ENCODE data around the gene PNMA6F. TPM values are rescaled to one million over a fixed set of nuclear protein-coding genes. Genes with fewer than 3 reads are reported as not detected.
A peak's percentile ranks its signal among the peaks of the same experiment; 100 is the strongest.
"Not testable (repeated sequence)": the region's sequence is repeated elsewhere in the genome, so short reads cannot be mapped to it uniquely, and the experiment has no call there.

The PNMA6F gene
- total RNA-seq, 1 donor from 2014 or later: not detected

DNA sequence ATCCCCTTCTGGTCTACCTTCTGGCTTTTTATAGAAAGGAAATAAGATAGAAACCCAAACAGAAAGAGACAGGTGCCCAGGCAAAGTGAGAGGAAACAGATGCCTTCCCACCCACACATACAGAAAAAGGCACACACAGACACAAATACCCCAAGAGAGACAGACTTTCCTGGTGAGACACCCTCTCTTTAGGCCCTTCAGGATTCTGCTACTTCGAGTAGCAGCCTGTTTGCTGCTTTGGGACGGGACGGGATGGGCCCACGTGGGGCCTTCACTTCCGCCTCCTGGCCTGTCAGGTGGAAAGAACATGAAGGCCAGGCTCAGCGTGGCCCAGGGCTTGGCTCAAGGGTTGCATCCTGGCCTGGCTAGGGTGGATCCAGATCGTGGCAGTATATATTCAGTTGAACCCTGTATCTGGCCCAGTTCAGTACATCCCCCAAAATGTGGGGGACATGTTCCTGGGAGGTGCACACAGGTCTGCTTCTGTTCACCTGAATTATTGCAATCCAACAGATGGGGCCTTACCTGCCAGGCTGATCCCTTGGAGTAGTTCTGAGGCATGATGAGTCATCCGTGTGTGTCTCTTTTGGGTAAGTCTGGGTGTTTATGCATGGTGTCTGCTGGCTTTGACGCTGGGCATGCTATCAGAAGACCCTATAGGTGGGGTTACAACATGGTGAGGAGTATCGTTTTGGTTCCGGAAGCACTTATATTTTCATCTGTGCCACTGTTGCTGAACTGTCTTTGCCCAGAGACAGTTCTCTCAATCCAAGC is 14.7 kb upstream of the PNMA6F start:
- no peak for DNase-seq (ENCODE audit: low read depth in 2 of 2)

DNA sequence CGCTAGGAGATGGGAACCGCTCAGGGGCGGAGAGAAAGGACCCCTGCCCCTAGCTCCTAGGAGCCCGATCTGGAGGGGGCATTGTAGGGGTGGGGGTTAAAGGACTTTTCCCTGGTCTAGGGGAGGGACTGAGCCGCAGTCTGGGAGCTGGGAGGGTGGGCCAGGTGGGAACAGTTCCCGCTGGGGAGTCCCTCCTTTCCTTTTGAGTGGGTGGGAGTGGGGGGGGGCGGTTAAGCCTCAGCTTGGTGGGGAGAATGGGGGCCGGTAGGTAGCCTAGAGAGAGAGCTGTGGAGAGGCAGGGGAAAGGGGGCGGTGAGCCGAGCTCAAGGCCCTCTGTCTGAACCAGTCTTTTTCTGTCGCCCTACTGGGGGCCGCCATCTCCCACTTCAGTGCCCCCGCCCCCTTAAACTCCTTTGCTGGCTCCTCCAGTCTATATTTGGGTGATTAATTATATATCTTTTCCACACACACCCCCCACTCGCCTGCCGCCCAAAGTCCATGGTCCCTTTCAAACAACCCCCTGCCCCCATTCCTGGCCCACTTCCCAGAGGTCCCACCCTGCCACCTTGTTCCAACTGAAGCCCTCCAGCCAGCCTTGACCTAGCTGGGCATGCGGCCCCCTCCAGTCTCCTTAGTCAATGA is 13.2 kb upstream of the PNMA6F start:
- no peak for DNase-seq (ENCODE audit: low read depth in 2 of 2)

DNA sequence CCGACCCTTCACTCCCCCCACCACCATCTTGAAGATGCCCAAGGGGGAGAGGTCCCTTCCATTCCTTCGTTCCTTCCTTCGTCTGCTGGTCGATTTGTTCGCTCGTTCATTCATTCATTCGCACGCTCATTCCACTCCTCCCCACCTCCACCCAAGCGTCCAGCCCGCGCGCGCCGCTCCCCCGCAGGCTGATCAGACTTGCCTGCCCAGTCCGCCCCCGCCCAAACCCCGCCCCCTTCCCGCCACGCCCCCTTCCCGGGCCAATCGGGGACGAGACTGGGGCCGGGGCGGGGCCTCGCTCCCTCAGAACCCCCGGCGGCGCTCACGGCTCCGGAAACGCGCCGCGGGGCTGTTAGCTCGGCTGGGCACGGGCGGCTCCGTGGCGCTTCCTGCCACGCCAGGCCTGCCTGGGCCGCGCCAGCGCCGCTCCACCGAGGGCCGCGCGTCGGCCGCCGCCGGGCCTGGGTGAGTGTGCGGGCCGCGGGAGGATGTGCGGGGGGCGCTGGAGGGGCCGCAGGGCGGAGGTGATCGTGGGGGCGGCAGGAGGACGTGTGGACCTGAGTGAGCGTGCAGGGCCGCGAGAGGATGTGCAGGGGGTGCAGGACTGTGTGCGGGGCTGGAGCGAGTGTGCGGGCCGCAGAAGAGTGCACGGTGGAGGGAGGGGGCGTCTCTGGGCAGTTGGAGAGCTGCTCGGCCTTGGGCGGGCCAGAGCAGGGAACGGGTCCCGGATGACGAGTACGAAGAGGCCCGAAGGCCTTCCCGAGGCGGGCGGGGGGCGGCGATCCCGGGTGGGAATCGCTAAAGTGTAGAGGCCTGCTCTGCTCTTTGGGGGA is 12.5 kb upstream of the PNMA6F start, which contains the start of gene ZNF275:
Gene ZNF275, plus strand, starts transcription at position 333 of the 833 bp plus-strand sequence. CDS start 2,527 bp downstream, outside the sequence.
- peak; percentile 36 to 82 for DNase-seq (ENCODE audit: low read depth in 2 of 2)

DNA sequence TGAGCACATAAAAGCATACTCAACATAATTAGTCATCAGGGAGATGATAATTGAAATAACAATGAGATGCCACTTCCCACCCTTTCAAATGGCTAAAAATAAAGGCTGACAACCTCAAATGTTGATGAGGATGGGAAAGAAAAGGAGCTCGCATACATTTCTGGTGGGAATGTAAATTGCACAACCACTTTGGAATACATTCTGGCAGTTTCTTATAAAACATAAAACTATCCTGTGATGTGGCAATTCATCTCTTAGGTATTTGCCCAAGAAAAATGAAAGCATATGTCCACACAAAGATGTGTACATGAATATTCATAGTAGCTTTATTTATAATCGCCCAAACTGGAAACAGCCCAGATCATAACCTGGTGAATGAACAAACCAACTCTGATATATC is 11.7 kb upstream of the PNMA6F start:
- DNase-seq (ENCODE audit: low read depth in 2 of 2): no peak

DNA sequence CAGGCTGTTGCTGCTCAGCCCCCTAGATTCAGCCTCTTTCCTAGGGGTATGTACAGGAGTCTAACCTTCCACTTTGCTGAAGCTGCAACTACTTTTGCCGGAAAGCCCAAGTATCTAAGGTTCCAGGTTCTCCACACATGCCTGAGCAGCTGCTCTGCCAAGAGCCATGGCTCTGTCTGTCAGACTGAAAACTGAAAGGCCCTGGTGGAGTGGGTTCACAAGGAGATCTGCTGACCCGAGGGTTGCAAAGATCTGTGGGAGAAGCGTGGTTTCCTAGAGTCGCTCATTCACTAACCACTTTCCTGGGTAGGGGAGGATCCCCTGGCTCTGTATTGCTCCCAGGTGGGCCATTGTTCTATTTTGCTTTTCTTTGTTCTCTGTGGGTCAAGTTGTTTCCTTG is 6.0 kb upstream of the PNMA6F start:
- DNase-seq (ENCODE audit: low read depth in 2 of 2): no peak

DNA sequence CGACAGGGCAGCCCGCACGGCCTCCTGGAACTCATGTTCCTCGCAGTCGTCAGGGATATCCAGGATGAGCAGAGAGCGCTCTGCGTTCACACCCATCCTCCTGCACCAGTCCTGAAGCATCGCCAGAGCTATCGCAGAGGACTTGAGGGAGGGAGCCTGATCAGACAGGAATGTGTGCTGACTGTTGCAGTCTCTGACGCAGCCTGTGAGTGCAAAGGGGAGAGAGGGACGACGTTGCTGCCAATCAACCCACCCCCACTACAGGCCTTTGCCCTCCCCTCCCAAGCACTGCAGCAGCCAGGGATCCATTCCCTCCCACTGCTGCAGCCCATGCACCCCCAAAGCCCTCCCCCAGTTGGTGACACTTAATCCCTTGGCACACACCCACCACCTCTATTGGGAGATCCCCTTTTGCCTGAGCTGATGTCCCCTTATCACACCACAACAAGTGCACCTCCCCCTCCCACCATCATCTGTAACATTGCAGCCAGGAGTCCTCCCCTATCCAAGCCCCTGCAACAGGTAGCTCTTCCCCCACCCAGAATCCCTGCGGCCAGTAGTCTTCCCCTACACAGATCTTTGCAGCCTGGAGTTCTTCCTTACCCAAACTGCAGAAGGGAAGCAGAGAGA is 897 bp downstream of the PNMA6F start:
- DNase-seq (ENCODE audit: low read depth in 2 of 2): no peak

DNA sequence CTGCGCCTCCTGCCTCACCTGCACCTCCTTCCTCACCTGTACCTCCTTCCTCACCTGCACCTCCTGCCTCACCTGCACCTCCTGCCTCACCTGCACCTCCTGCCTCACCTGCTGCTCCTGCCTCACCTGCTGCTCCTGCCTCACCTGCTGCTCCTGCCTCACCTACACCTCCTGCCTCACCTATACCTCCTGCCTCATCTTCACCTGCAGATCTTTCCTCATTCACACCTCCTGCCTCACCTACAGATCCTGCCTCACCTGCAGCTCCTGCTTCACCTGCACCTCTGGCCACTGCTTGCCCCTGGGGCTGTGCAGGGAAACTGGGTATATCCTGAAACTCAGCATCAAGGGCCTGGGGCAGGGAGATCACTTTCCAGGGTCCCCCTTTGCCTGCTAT is 1.5 kb downstream of the PNMA6F start:
- DNase-seq (ENCODE audit: low read depth in 2 of 2): not testable (repeated sequence)

DNA sequence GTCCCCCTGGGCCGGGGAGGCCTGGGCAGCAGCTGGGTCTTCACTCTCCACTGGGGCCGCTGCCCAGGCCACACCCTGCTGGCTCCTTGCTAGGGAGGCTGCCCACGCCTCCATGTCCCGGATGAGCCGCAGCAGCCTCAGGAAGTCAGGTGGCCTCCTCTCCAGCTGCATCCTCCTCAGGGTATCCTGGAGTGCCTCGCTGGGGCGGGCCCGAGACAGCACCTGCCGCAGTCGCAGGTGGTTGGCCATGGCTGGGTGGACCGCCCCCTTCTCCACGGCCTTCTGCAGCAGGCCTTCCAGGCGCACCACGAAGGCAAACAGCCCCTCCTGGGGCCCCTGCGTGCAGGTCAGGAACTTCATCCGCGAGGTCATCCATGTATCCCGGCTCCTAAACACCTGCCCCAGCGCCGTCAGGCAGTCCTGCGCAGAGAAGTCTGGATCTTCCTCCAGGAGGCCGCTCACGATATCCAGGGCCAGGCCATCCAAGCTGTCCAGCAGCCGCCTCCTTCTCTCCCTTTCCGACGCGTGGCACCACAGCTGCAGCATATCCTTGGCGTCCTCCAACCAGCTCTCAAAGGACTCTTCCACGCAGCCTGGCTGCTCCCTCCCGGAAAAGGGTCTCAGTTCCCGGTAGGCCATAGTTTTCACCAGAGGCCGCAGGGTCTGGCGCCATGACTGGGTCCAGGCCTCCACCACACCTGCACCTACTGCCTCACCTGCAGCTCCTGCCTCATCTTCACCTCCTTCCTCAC is 2.1 kb downstream of the PNMA6F start:
- no peak for DNase-seq (ENCODE audit: low read depth in 2 of 2)

DNA sequence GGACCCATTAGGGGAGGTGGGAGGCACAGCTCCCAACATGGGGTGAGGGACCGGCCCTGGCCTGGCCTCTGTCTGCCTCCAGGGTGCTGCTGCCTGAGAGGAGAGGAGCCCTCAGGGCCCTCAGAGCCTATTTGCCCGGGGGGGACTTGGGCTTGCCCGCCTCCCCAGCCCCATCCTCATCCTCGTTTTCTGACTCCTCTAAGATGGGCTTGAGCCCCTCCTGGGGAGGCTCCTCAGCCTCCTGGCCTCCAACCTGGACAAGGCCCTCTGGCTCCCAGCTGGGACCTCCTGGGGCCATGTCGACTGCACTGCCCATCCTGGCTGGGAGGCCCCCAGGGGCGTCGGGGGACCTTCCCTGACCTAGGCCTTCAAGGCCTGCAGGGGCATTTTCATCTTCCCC is 2.8 kb downstream of the PNMA6F start:
- DNase-seq (ENCODE audit: low read depth in 2 of 2): no peak

DNA sequence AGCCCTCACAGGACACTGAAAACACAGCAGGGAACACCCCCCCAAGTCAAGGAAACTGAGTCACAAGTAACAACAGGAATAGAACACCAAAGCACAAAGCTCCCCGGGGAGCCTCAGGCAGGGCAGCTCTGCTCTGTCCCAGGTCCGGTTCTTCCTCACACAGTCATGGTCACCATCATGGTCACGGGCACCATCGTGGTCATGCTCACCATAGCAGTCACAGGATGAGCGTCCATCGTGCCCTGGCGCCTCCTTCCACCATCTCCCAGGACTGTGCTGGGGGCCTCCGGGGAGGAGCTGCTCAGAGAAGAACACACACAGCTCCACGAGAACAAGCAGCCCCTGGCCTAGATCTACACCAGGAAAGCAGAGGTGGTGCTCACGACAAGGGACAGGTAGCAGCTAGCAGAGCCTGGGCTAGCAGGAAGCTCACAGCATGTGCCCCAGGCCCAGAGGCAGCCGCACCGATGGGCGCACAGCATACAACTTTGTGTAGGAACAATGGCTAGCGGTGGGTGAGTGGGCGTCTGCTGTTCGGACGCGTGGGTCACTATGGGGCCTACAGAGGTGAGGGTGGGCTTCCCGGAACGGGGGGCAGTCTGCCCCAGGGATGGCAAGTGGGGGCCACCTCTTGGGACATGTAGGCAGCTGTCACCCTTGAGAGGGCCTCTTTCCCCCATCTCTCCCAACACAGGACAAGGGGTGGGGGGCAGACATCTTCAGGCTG is 3.4 kb downstream of the PNMA6F start:
- DNase-seq (ENCODE audit: low read depth in 2 of 2): no peak

DNA sequence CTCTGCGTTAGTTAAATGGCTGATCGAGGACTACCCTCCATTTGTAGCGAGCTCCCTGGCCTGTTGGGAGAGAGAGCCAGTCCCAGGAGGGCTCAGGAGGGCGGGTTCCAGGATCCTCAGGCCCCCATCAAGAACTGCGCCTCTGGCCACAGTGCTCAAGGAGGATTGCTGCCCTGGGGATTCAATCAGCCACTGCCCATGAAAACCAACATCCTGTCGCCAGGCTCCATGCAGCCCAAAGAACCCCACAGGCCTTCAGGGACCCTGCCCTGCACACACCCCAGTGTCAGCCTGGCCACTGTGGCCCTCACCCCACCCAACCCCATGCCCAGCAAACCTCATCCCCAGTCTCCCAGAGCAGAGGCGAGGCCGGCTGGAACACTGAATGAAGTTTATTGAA is 4.3 kb downstream of the PNMA6F start:
- DNase-seq (ENCODE audit: low read depth in 2 of 2): no peak

DNA sequence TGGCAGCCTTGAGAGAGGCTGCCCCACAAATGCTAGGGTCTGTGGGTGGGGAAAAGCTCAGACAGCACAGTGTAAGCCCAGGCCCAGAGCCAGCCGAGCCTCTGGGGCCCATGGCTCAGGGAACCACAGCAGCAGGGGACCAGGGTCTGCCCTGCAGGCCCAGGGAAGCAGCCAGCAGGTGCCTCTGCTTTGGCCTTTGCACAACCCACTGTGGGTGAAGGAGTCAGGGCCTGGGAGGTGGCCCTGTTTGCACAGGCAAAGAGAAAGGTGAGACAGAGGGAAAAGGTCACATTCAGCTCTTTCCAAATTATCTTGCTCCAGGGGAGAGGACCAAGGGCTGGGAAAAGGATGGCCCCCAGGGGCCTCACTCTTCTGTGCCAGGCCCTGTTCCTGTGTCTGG is 8.7 kb downstream of the PNMA6F start:
- DNase-seq (ENCODE audit: low read depth in 2 of 2): no peak

DNA sequence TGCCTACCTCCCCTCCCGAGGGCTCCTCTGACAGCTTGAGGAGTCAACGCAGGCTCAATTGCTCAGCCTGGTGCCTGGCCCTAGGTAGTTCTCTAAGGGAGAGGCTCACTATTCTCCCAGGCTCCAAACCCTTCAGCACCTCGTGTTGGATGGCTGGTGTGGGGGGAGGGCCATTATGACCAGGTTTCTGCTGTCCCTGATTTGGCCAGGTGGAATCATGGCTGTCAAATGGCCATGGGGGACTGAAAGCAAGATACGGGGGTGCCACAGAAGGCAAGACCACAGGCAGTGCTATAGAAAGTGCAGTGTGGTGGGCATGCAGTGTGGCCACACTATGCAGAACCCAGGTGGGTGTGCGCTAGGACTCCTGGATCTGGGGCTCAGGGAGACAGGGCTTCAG is 9.5 kb downstream of the PNMA6F start:
- no peak for DNase-seq (ENCODE audit: low read depth in 2 of 2)

DNA sequence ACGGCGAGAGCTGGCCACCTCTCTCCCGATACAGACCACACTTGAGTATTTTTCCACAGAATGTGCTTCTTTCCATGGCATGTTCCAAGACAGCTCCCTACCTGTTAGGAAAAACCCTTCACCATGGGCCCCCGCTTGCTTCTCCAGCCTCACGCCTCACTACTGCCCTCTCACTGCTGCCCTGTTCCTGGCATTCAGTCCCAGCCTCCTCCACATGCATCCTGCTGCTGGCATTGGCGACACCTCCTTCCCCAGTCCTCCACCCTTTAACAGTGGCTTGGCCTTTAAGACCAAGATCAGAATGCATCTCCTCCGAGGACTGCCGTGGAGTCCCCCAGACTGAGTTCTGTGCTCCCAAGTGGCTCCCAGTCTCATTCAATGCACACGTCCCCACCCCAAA is 10.7 kb downstream of the PNMA6F start:
- no peak for DNase-seq (ENCODE audit: low read depth in 2 of 2)

DNA sequence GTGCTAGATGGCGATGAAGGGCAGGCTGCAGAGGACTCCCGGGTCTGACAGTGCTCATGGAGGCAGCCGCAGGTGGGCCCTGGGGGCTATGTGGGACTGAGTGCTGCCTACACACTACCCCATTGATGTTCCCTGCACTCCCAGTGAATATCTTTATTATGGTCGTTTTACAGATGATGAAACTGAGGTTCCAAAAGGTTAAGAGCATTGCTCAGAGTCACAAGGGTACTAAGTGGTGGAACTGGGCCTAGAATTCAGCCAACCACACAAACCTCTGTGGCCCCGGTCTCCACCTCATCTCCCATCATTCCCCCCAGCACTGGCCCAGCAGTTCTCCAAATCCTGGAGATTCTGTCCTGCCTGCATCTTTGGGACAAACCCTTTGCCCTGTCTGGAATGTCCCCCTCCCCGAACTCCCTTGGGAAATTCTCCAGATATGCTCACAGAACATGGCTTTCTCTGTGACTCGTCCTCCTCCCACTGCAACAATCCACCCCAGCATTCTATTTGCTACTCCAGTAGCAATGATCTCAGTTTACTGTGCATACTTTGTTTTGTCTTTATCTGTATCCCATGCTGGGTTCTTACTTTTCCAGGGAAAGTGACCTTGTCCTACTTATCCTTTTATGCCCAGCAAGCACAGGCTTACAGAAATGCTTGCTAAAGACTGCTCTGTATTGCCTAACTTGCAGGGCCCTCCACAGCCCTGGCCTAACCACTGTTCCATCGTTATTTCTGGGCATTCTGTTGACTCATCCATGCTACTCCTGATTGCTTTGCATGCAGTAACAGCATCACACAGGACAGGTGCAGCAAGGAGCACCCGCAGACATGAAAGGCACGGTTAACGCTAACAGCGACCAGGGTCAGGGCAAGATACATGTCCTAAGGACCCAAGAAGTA is 14.0 kb downstream of the PNMA6F start:
- DNase-seq (ENCODE audit: low read depth in 2 of 2): no peak

DNA sequence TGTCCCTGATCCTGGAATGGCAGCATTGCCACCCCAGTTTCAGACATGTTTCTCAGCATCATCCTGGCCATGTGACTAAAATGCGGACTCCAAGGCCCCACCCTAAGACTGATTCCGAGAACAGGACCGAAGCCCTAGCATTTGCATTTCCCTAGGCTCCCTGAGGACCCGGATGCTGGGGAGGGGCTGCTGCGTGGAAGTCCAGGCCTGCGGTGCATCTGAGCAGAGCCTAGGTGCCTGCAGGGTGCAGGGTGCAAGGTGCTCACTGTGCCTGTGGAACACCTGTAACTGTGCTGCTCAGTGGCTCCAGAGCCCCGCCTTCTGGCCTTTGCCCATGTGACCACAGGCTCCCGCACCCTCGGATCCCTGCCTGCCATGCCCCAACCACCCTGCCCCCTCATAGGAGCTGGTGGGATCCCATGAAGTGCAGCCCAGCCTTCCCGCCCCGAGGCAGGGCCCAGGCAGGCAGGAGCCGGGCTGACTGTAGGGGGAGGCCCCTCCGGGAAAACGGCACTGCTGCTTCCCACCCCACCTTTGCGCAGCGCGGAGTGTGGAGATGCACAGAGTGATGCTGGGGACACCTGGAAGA is 14.9 kb downstream of the PNMA6F start:
- no peak for DNase-seq (ENCODE audit: low read depth in 2 of 2)

DNA sequence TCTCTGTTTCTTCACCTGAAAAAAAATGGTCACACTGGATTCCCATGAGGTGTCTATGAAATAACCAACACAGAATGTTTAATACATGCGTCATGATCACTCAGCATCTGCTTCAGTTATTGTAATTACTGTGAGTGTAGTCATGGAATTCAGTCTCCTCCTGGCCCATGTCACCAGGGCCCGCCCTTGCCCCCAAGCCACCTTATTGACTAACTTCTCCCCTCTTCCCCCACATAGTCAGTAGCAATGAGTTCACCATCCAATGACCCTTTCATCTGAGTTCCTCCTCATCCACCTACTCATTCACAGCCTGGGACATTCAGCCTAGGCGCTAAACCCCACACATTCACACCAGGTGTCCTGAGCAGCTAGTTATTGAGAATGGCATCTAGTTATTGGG is 15.6 kb downstream of the PNMA6F start:
- no peak for DNase-seq (ENCODE audit: low read depth in 2 of 2)

DNA sequence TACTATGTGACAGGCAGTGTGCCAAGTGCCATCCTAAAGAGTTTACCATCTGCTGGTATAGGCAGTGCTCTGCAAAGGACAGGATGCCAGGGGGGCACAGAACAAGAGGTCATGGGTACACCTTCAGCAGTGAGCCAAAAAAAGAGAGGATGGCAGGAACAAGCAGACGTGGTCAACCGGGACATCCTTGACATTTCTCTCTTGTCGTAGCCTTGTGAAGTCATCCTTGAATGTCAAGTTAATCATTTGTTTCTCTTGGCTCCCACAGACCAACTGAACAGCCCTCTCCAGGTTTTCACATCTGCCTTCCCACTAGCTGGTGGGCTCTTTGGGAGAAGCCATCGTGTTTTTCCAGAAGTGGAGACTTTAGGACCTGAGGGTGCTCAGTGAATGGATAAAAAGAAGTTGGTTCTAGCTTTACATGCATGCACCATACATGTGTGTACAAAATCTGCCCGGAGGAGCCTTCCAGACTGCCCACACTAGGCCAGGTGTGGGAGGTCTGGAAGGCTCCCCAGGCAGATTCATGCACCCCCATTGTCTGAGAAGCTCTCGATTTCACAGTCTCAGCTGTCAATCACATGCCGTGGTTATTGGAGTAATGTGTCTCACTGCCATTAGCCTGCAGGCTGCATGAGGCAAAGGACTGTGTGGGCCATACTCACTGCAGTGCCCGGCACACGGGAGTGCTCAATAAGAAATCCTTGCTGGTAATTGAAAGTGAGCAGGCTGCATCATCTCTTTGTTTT is 16.4 kb downstream of the PNMA6F start:
- no peak for DNase-seq (ENCODE audit: low read depth in 2 of 2)
